SU-DHL-6 (cell line): ENCODE measurements around the gene MAP2K5.

ENCODE experiments used
- H2AFZ ChIP-seq: fragments of 200-600 bp; sonication (generic); 2 replicates; pipeline ENCODE4 v1.6.1; 2014; ENCODE audit warnings: low read depth, mild to moderate bottlenecking, moderate library complexity, mixed read lengths, antibody characterized with exemption, low read length; ENCODE audit not compliant: severe bottlenecking
- H3F3A ChIP-seq: fragments of 200-600 bp; shearing (Covaris generic); 2 replicates; pipeline ENCODE4 v1.6.0; 2016; ENCODE audit warnings: antibody characterized with exemption, mild to moderate bottlenecking; ENCODE audit not compliant: insufficient read depth
- H3K27ac ChIP-seq: fragments of 200-600 bp; sonication (generic); 2 replicates; pipeline ENCODE4 v1.5.1; 2016; ENCODE audit warnings: low read depth, mild to moderate bottlenecking, low read length, moderate library complexity, mixed read lengths
- H3K27me3 ChIP-seq: fragments of 200-600 bp; sonication (generic), shearing (Covaris generic); 2 replicates; pipeline ENCODE4 v1.6.0; 2014; ENCODE audit warnings: mild to moderate bottlenecking, low read length
- H3K36me3 ChIP-seq: fragments of 200-600 bp; sonication (generic); 2 replicates; pipeline ENCODE4 v1.6.1; 2014; ENCODE audit warnings: mild to moderate bottlenecking, low read length, mixed read lengths
- H3K4me2 ChIP-seq: fragments of 300-600, 200-600 bp; shearing (Covaris generic), sonication (generic); 2 replicates; pipeline ENCODE4 v1.6.0; 2014; ENCODE audit warnings: low read length, low read depth, mild to moderate bottlenecking; ENCODE audit not compliant: poor library complexity, severe bottlenecking
- H3K4me3 ChIP-seq: fragments of 200-600 bp; sonication (generic); 2 replicates; pipeline ENCODE4 v1.5.1; 2014; ENCODE audit warnings: antibody characterized with exemption, low read length, mild to moderate bottlenecking, mixed read lengths; ENCODE audit not compliant: insufficient read depth, poor library complexity, severe bottlenecking
- H3K79me2 ChIP-seq: fragments of 200-600 bp; sonication (generic); 2 replicates; pipeline ENCODE4 v1.6.1; 2014; ENCODE audit warnings: mild to moderate bottlenecking, low read length, moderate library complexity; ENCODE audit not compliant: insufficient read depth
- H3K9ac ChIP-seq: fragments of 200-600 bp; sonication (generic); 2 replicates; pipeline ENCODE4 v1.7.0; 2014; ENCODE audit warnings: mild to moderate bottlenecking, low read length
- H3K9me2 ChIP-seq: fragments of 200-600 bp; sonication (generic); replicated peaks from 2 replicates; pipeline ENCODE4 v1.6.1; 2014; ENCODE audit warnings: low read length; ENCODE audit not compliant: insufficient read depth
- H3K9me3 ChIP-seq: fragments of 200-600 bp; sonication (generic); 2 replicates; pipeline ENCODE4 v1.6.1; 2014; ENCODE audit warnings: low read length, mixed read lengths; ENCODE audit not compliant: insufficient read depth
- H4K20me1 ChIP-seq: fragments of 200-600 bp; sonication (generic); 2 replicates; pipeline ENCODE4 v1.6.1; 2014; ENCODE audit warnings: low read depth, mild to moderate bottlenecking, antibody characterized with exemption, low read length, moderate library complexity, mixed read lengths
- EZH2phosphoT487 ChIP-seq: fragments of 200-600 bp; sonication (generic), shearing (Covaris generic); conservative IDR thresholded peaks from 2 replicates; pipeline ENCODE4 v1.6.1; 2018; ENCODE audit warnings: mild to moderate bottlenecking, antibody characterized with exemption, low read length, moderate library complexity, mixed read lengths
- TF ChIP-seq, protein P1 (sequence below): fragments of 200-600 bp; sonication (generic); IDR thresholded peaks from one replicate; pipeline ENCODE4 v1.5.1; 2017; ENCODE audit warnings: antibody characterized with exemption, mild to moderate bottlenecking, low read length, moderate library complexity; ENCODE audit not compliant: insufficient read depth, poor library complexity, severe bottlenecking

Gene MAP2K5

DNA sequence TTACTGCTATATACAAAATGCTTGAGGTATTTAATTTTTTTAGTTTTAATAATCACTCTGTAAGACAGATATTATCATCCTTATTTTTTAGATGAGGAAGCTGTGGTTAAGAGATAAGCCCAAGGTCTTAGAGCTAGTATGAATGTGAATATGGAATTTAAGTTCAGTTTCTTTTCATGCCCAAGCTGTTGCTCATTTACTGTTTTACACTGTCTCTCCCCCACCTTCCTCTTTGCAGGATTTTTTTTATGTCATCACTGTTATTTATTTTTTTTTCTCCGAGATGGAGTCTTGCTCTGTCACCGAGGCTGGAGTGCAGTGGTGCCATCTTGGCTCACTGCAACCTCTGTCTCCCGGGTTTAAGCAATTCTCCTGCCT lies 22.5 kb downstream of the MAP2K5 start:
- Histone ChIP-seq H3K4me2 (no peak overlapping the region), H3K4me3 (no peak overlapping the region)
- TF ChIP-seq, protein P1, sequence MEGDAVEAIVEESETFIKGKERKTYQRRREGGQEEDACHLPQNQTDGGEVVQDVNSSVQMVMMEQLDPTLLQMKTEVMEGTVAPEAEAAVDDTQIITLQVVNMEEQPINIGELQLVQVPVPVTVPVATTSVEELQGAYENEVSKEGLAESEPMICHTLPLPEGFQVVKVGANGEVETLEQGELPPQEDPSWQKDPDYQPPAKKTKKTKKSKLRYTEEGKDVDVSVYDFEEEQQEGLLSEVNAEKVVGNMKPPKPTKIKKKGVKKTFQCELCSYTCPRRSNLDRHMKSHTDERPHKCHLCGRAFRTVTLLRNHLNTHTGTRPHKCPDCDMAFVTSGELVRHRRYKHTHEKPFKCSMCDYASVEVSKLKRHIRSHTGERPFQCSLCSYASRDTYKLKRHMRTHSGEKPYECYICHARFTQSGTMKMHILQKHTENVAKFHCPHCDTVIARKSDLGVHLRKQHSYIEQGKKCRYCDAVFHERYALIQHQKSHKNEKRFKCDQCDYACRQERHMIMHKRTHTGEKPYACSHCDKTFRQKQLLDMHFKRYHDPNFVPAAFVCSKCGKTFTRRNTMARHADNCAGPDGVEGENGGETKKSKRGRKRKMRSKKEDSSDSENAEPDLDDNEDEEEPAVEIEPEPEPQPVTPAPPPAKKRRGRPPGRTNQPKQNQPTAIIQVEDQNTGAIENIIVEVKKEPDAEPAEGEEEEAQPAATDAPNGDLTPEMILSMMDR, result no peak
- TF ChIP-seq EZH2phosphoT487, result no peak

DNA sequence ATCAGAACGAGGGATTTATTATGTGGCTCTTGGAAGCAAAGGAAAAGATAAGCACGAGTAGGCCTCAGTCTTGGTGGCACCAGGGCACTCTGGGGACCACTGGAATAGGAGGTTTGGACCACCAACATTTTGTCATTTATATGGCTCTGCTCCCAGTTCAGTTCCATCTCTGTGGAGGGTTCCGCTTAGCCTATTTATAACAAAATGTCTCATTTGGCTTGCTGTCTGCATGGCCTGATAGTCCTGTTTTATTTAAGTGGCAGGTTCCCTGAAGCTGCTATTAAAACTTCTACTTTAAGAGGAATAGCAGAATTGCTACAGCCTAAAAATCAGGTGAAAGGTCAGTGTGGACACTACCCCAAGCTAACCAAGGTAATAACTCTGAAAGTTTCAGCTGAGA lies 27.2 kb downstream of the MAP2K5 start:
- TF ChIP-seq, protein P1, result no peak
- TF ChIP-seq EZH2phosphoT487, result no peak
- Histone ChIP-seq H3K36me3 (no peaks in the 10 kb centered on the region), H3F3A (no peaks in the 10 kb centered on the region), H2AFZ (no peak overlapping the region), H3K27ac (no peak overlapping the region), H3K79me2 (no peaks in the 10 kb centered on the region), H3K4me2 (no peak overlapping the region), H3K9me2 (no peaks in the 10 kb centered on the region), H3K27me3 (no peaks in the 10 kb centered on the region), H3K9ac (no peak overlapping the region), H3K4me3 (no peak overlapping the region), H4K20me1 (no peaks in the 10 kb centered on the region), H3K9me3 (no peaks in the 10 kb centered on the region)

More for the DNA sequence above, 22.5 kb downstream of the MAP2K5 start:
- Histone ChIP-seq H3K79me2 (no peaks in the 10 kb centered on the region), H3K27ac (no peak overlapping the region), H3K9me3 (no peaks in the 10 kb centered on the region), H2AFZ (no peak overlapping the region), H3K27me3 (no peaks in the 10 kb centered on the region), H3K36me3 (no peaks in the 10 kb centered on the region), H3K9ac (no peak overlapping the region), H3F3A (no peaks in the 10 kb centered on the region), H3K9me2 (no peaks in the 10 kb centered on the region), H4K20me1 (no peaks in the 10 kb centered on the region)

DNA sequence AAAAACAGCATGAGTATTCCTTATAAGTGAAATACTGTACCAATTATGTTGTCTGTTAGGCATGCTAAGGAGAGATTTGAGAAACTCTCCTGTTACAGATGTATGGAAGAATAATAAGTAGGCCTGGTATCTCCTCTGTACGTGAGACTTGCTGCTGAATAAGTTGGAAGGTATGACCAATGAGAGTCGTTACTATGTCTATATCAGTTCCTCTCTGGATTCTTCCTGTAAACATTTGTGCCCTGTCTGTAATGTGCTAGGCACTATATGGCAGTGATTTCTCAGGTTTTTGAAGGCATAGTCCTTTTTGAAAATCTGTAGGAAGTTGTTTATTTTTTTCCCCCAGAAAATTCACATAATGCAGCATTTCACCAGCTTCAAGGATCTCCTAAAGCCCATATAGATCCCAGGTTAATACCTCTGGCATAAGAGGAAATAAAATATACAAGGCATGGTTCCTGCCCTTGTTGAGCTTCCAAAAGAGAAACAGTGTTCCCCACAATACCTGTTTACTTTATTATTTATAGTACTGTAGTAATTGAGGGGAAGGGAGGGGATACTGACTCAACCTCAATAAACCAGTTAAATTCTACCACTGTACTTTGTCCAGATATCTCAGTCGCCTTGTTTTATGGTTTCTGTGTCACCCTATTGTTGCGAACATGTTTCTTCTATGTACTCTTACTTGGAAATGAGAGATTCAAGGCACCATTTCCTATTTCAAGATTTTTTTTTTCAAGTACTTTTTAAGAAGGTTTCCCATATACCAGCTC lies 28.6 kb downstream of the MAP2K5 start:
- no peaks in the 10 kb centered on the region for H3K79me2 ChIP-seq
- no peaks in the 10 kb centered on the region for H3K36me3 ChIP-seq
- H3K4me2 ChIP-seq, result no peak overlapping the region
- H3K9ac ChIP-seq, result no peak overlapping the region
- H3K9me3 ChIP-seq, result no peaks in the 10 kb centered on the region
- H3K4me3 ChIP-seq, result no peak overlapping the region
- H3K9me2 ChIP-seq, result no peaks in the 10 kb centered on the region
- no peaks in the 10 kb centered on the region for H4K20me1 ChIP-seq
- no peak overlapping the region for H3K27ac ChIP-seq
- no peak for TF ChIP-seq EZH2phosphoT487
- TF ChIP-seq, protein P1, result no peak
- no peak overlapping the region for H2AFZ ChIP-seq
- H3K27me3 ChIP-seq, result no peaks in the 10 kb centered on the region
- H3F3A ChIP-seq, result no peaks in the 10 kb centered on the region
